Hepatocyte (in vitro differentiated cells): ENCODE measurements around the gene USP32.
"Not testable (repeated sequence)": the region's sequence is repeated elsewhere in the genome, so short reads cannot be mapped to it uniquely, and the experiment has no call there.

Source experiments
- CTCF ChIP-seq: fragments of 200-600 bp; sonication (generic); IDR thresholded peaks from 2 replicates; pipeline ENCODE4 v1.5.1; 2016; ENCODE audit warnings: antibody characterized with exemption, mild to moderate bottlenecking; ENCODE audit not compliant: poor library complexity
- EZH2 ChIP-seq: fragments of 200-600 bp; sonication (generic); IDR thresholded peaks from 2 replicates; pipeline ENCODE4 v1.6.1; 2016; ENCODE audit warnings: antibody characterized with exemption, mild to moderate bottlenecking, borderline replicate concordance

- not testable (repeated sequence) for TF ChIP-seq CTCF, EZH2
These were observed 7.0 kb downstream of the USP32 start for GRCh38 chr17:60384921-60385320.
